Spleen (tissue), 7 donors: ENCODE results near the gene RMC1.

Source experiments
- CTCF ChIP-seq, 11 experiments: fragments of 200-600 bp in 7 of 11; fragments of 450-650 bp in 4 of 11; sonication (generic) in 4 of 11; IDR thresholded peaks in 8 of 11; conservative IDR thresholded peaks in 3 of 11; 1 replicate in 7 of 11; 2 replicates in 4 of 11; pipeline versions ENCODE4 v1.4.0 to v1.8.0; 2016 to 2021; ENCODE audit warnings: antibody characterized with exemption in 11 of 11, inconsistent platforms in 4 of 11, mild to moderate bottlenecking in 1 of 11
- POLR2A ChIP-seq, 3 donors: fragments of 450-650 bp; IDR thresholded peaks; one replicate each; pipeline ENCODE4 v1.5.1; 2017; ENCODE audit warnings: antibody characterized with exemption in 3 of 3, mild to moderate bottlenecking in 1 of 3
- donor health status: DM: no; HTN: no; CAD: no; lungs with moderate emphysema.
- donor health status: DM: no; HTN: no; CAD: no.
- donor health status: DM: no; HTN: no; CAD: no.

- TF ChIP-seq CTCF (IDR thresholded peaks at IDR 0.05 in 8 of 11, conservative IDR thresholded peaks at IDR 0.05 in 3 of 11) (no peak), POLR2A (IDR thresholded peaks at IDR 0.05) (no peak)
Measured at GRCh38 chr18:23523429-23524212, 20.3 kb downstream of the RMC1 start.
